ENCODE results near the gene ACTL10.

Gene ACTL10

DNA sequence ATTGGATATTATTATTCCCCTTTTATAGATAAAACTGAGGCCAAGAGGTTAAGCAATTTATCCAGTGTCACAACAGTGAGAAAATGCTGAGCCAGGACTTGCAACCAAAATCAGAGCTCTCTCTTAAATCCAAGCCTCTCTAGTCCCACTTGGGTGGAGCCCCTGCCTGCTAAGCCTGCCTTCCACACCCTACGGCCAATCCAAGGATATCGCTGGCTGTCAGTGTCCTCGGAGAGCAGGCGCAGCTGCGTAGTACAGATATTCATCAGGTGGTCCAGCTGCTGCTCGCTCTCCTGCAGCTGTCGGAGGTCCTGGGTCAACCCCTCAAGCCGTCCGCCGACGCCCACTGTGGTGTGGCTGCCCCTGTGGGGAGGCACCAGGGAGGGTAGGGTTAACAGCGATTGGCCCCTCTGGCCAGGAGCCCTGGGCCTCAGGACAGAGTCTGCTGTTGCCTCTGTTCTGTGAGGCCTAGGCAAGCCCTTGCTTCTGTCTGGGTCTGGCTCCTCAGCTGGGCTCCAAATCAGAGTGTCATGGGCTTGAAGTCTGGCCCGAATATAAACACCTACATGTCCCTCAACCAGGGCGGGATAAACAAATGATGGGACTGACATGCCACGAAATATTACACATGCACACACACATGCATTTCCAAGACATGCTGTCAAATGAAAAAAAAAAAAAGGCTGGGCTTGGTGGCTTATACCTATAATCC is 11.4 kb downstream of the ACTL10 start:
- no peak for DNase-seq

DNA sequence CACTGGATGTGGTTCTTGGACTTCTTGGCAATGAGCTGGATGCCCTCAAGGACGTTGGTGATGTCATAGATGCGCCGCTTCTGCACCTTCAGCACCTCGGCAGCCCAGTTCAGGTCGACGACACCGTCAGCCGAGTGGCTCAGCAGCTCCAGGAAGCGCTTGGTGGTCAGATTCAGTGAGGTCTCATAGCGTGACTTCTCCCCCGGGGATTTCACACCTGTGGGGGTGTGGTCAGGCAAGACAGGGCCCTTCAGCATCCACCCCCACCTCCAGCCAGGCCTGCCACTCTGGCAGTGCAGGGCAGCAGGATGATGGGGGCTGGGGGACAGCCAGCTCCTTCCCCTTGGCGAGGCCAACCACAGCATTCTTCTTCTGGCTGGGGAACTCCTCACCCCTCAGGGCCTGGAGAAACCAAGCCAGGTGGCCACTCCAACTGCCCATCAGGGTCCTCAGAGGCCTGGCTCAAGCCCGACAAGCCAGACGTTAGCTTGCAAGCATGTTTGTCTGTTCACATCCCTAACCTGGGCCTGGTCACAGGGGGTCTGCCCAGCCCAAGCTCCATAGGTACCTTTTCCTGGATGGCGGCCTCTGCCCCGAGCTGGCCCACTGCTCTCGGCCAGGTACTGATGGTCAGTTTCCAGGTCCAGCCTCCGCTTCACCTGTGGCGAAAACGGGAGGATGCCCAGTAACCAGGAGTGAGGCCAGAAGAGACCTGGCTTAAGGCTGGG is 13.2 kb downstream of the ACTL10 start:
- DNase-seq: peak in 1 of 6 experiments; percentile 10

DNA sequence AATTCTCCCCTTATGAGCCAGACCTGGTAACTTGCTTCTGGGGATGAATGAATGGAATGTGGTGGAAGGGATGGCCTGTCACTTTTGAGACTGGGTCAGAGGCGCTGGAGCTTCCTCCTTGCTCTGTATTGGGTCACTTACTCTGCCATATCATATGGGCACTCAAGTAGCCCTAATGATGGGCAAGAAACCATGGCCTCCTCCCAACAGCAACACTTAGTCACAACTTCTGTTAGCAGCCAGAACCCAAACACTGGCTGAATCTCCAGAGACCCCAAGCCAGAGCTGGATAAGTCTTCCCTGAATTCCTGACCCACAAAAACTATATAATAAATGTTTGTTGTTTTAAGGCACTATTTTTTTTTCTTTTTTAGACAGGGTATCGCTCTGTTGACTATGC is 13.9 kb downstream of the ACTL10 start:
- DNase-seq: no peak

DNA sequence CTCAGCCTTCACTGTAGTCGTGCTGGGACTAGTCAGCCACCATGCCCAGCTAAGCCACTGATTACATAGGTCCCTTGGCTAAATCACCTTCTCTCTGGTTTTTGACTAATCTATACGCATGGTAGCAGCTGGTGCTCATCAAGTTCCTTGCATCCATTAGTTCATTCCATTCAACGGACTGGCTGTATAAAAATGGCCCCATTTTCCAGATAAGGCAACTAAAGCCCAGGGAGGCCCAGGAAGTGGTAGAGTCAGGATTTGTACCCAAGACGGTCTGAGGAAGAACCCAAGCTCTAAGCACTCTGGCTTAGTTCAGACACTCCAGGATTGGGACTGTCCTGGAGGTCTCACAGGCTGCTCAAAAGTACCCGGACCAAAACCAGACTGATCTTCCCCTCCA is 14.5 kb downstream of the ACTL10 start:
- no peak for DNase-seq

DNA sequence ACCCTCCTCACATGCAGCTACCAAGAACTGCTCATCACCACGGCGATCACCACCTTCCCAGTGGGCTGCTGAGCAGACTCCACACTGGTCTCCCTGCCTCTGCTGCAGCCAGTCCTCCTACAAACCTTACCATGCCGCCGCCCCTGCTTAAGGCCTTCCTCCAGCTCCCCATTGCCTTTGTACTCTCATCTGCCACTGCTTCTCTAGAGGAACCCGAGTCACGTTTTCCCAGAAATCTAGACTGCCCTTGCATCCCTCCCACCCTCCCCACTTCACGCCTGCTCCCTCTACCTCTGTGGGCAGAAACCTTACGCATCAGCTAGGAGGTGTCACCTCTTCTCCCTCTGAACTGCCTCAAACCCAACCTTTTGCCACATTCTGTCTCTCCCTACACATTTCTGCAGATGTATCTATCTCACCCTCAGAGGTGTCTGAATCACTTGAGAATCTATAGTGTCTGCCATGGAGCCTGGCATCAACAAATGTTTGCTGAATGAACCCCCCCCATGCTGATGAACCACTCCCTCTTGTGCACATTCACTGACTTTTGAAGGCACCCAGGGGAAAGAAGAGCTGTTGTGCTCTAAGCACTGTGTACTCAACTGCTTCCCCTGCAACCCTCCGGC is 15.1 kb downstream of the ACTL10 start:
- DNase-seq: no peak

DNA sequence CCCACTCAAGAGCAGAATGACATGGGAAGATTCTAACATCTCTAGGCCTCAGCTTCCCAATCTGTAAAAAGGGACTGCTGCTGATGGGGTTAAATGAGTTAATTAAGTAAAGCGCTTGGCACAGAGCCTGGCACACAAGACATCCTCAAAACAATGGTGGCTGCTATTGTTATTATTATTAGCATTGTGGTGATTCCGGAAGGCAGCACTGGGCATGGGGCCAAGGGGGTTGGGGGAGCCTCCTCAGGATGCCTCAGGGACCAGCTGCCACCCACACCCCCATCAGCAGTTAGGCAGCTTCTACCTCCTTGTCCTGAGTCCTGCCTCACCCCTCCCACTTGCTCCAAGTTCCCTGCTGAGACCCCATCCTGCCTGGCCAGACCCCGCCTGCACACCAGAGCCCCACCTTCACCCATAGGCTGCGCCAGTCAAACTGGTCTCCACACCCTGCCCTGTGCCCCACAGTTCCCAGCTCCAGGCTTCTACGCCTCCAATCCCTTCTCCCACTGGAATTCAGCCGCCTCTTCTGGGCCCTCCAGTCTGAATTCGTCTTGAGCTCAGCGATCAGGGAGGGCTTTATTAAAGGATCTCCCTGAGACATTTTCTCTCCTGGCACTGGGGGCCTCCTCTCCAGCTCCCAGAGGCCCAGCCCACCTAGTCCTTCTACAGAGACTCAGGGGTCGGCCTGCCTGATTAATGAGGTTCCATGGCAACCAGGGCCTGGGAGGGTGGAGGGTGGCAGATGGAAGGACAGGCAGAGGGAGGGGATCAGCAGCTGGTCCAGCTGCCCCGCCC is 18.0 kb downstream of the ACTL10 start:
- no peak for DNase-seq

DNA sequence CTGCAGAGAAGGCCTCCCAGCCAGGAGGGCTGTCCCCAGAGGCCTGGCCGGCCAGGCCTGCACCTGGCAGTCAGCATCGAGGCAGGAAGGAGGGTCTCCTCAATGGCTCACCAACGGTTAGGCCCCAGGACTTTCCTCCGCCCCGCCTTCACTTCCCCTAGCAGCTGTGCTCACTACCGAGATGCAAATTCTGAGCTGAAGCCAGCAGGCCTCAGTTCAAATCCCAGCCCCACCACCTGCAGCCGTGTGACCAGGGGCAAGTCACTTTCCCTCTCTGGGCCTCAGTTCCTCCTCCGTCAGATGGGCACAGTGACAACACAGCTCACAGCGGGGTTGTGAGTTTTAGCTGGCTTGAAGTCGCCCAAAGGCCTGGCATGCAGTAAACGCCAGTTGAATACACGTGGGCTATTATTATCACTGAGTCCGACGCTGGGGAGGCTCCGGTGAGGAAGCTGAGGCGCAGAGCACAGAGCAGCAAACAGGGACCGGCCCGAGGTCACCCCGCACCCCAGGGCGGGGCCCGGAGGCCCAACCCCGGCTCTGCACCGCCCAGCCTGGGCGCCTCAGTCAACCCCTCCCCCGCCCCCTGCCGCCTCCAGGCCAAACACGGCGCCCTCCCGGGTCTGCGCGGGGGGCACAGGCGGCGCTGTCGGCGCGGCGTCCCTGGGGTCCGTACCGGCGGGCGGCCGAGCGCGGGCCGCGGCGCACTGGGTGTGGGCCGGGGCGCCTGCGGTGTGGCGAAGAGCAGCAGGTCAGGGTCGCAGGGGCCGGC is 18.8 kb downstream of the ACTL10 start:
- peak in 3 of 6 experiments; percentile 20 to 42 (median 25) for DNase-seq

DNA sequence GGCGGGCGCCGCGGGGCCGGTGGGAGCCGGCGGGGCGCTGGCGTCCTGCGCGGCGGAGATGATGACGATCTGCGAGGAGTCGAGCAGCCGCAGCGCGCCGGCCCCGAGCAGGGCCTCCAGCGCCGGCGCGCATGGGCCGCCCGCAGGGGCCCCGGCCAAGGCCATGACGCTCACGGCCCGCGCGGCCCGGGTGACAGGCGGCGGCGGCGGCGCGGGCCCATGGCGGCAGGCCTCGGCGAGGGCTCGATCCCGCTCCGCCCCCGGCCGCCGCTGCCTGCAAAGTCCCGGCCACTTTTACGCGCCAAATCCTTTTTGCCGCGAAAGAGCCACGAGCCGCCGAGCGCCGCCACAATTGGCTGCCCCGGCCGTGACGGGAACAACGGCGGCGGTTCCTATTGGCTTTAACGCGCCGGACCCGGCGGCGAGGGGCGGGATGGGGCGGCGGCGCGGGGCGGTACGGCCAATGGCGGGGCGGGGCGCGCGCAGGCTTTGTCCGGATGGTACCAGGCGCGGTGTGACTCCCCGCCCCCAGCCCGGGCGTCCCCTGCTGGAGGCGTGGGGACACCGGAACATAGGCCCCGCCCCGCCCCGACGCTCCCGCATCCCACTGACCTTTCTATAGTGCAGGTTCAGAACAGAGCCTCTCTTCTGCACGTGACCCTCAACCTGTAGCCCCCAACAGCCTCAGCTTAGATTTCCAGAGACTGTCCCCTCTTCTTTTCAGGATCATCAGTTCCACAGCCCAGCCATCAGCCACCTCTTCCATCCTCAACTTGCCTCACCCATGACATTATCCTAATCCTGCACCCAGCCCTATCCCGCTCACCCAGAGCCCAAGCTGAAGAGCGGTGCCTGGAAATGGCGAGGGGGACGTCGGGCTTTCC is 19.6 kb downstream of the ACTL10 start, which contains the start of gene E2F1:
Gene E2F1, minus strand, starts transcription at position 286 of the 884 bp plus-strand sequence. Its CDS starts 121 bp downstream, at position 165.
- DNase-seq: peak; percentile 81 to 94 (median 88)

DNA sequence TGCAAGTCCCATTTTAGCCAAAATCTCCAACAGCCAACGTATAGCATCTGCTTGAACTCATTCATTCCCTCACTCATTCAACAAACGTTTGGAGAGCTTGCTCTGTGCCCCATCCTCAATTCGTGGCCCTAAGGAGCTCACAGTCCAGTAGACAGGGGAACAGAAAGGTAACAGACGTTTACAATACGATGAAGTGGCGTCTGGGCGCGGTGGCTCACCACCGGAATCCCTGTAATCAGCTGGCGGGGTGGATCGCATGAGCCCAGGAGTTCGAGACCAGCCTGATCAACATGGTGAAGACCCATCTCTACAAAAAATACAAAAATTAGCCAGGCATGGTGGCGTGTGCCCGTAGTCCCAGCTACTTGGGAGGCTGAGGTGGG is 20.2 kb downstream of the ACTL10 start:
- no peak for DNase-seq

DNA sequence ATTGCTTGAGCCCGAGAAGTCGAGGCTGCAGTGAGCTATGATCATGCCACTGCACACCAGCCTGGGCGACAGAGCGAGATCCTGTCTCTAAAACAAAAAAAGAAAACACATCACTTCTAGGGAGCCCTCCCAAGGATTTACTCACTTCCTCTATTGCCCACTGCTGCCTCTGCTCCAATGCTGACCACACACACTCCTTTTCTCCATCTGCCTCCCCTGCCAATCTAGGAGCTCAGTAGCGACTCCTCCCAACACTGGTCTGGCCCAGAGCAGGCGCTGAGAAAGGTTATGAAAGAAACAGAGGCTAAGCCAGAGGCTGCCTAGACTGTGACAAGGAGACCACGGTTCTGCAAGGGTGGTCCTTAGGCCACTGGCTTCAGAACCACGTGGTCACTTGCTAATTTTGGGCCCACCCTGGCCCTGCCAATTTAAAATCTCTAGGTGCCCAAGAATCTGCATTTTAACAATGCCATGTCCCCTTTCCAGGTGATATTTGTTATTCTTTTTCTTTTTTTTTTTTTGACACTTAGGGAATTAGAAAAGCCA is 20.7 kb downstream of the ACTL10 start:
- DNase-seq: no peak

DNA sequence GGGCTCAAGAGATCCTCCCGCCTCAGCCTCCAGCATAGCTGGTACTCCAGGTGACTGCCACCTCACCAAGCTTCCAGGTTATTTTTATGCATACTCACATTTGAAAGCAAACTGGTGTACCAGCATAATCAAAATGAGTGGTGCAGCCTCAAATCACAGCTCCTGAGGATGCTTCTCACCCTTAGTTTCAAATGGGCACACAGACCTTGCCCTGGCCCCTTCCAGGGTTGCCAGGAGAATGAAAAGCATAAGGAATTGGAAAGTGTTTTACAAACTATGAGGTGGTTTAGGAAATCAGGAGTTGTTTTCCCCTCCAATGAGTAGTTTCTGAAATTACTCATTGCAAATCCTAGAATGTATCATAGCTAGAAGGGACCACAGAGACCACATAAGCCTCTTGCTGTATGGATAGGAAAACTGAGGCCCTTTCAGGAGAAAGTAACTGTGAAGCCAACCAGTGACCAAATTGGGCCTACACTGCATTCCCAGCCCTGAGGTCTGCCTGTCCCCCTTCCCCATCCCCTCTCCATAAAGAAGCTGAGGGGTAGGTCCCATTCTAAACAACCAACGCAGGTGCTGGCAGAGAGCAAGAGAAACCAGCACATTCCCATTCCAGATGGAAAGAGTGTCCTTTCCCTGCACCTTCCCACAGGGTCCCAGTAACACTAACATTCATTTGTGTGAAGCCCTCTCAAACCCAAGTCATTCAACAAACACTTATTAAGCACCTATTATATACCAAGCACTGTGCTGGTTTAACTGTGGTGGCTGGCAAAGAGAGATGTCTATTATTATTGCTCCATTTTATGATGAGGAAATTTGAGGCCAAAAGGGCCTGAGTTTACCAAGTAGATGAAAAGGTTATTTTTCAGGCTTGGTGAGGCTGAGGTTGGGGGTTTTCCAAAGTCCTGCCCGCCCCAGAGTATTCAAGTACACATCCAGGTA is 21.5 kb downstream of the ACTL10 start:
- no peak for DNase-seq

DNA sequence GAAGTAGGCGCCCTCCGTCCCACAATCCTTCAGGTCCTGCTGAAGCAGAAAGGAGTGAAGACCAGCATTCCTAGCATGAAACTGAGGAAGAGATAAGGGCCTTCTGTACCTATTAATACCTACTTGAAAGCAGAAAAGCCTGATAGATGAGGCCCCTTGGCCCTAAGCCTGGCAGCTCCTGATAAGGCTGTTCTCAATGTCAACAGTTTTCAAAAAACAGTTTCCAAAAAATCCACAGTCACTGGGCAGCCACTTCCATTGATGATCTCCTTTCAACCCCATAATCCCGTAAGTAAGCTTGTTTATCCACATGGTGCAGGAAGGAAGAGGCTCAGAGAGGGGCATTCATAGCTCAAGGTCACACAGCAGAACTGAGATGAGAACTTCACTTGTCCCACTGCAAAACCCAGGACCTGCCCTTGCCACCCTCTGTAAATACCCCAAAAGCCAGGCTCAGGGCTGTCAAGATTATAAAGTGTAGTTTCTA is 22.2 kb downstream of the ACTL10 start:
- DNase-seq: no peak

DNA sequence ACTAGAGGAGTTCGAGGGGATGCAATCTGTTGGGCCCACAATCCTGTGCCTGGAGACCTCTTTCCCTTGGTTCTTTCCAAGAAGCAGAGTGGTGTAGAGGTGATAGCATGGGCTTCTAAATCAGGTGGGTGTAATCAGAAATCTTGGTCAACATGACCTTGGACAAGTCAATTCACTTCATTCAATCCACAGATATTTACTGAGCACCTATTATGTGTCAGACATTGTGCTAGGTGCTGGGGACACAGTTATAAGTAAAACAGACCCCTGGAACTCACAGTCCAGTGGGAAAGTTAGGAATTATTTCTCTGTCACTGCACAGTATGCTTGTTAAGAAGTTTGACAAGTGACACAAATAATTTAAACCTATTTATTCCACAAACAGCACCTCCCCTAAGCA is 22.8 kb downstream of the ACTL10 start:
- DNase-seq: no peak

DNA sequence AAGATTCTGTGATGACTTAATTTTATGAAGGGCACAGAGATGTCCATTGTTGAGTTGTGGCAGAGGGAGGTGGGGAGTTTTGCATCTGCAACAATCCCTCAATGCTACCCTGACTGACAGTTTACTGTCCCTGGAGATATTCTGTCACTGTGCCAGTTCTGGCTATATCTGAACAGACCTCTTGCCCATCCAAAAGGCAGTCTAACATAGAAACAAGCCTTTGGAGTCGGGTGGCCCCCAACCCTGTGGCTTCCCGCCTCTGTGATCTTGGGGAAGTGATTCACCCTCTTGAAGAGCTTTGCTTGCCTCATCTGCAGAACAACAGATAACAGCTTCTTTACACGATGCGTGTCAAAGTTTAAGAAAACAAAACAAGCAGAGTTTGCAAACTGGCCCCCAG is 23.2 kb downstream of the ACTL10 start:
- peak in 4 of 6 experiments; percentile 4 to 33 (median 8) for DNase-seq

DNA sequence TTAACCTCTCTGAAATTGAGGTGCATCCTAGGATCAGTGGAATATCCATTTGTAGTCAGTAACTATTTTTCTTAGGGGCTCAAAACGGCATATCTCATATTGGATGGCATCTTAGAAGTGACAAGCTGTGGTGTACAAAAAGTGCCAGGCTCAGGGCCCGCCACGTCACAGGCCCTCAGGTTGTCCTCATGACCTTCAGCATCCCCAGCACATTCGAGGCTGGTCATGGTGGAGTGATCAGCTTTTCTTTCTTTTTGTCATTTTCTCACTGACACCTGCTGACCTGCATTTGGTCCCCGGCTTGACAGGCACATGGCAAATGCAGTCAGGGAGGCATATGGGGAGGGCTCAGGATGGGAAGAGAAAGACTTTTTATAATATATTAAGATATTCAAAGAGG is 26.5 kb downstream of the ACTL10 start:
- no peak for DNase-seq

DNA sequence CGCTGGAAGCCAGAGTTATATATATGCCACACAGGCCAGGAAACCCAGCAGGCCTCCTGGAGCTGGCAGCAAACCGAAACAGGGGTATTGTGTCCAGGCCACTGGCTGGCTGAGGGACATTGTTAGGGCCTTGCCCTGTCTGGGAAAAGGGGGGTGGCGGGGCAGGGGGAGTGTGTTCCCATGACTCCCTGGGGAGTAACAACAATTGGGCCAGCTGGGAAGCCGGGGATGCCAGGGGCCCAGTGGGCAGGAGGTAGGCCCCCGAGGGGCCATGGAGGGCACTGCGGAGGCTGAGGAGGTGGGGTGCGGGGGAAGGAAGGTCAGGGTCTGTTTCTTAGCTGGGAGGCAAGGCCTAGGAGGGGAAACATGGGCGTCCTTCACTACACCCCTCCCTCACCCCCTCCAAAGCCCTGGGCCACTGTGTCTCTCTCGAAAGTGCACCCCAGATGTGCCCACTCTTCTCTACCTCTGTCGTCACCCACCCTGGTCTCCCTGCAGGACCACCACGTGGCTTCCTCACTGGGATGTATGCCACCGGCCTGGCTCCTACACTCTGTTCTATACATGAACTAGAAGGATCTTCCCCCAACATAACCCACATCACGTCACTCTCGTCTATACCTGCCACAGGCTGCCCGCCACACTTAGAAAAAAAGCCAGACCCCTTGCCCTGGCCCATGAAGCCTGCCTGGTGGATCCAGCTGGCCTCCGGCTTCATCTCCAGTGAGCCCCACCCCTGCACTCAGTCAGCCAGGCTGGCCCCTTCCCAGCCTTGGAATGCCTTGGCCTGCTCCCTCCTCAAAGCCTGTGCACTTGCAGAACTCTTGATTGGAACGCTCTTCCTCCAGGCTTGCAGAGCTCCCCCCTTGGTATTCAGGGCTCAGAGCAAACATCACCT is 27.2 kb downstream of the ACTL10 start:
- DNase-seq: no peak

DNA sequence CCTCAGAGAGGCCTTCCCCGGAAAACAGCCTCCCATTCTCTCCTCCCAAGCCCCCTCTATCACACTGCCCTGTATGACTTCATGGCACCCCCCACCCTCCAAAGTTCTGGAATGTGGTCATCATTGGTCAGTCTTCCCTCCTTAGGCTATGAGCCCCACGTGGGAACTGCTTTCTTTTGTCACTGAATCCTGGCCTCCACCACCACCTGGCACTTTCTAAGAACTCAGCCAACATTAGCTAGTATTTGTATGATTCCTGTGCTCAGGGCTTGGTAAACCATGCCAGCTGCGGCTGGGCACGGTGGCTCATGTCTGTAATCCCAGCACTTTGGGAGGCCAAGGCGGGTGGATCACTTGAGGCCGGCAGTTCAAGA is 27.9 kb downstream of the ACTL10 start:
- no peak for DNase-seq

DNA sequence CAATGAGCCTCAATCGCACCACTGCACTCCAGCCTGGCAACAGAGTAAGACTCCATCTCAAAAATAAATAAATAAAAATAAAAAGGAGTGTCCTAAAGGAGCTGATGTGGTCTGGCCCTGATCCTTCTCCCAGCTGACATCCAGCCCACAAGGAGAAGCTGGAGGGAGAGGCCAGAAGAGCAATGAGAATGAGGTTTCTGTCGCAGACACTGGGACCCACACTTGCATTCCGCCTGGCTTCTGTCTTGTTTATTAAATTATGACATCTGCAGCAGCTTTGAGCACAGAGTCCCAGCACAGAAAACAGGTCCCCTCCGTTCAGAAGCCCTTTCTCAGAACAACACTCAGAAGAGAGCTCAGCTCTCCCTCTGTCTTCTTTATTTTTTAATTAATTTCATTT is 29.7 kb downstream of the ACTL10 start:
- no peak for DNase-seq

DNA sequence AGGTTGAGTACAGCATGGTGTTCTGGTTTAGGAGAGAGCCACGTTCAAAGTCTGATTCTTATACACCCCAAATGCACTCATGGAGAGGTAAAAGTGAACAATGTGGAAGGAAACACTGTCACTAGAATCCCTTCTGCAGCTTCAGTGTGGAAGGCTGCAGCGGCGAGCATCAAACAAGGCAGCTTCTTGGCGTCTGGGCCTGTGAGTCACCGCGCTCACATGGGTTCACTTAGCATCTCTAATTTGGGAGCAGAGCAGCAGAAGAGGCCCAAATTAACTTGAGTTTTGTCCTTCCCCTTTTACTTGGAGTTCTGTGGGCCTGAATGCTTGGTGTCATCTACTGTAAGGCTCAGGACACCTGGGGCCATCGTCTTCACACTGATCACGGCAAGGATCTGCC is 30.4 kb downstream of the ACTL10 start:
- DNase-seq: no peak

Data from stimulated activated naive CD4-positive, alpha-beta T cell (primary cell).